HL-60 (cell line): ENCODE results near the gene NCKIPSD.
"Not testable (repeated sequence)": the region's sequence is repeated elsewhere in the genome, so short reads cannot be mapped to it uniquely, and the experiment has no call there.

ENCODE experiments used
- GABPA ChIP-seq: IDR thresholded peaks from 2 replicates; pipeline ENCODE4 v1.6.1; 2012; ENCODE audit warnings: low read depth
- POLR2AphosphoS5 ChIP-seq: IDR thresholded peaks from 2 replicates; pipeline ENCODE4 v1.6.1; 2012; ENCODE audit warnings: low read depth
- REST ChIP-seq: IDR thresholded peaks from 2 replicates; pipeline ENCODE4 v1.6.1; 2012; ENCODE audit warnings: low read depth; ENCODE audit not compliant: insufficient replicate concordance
- TF ChIP-seq, protein P1 (sequence below): IDR thresholded peaks from one replicate; pipeline ENCODE4 v1.5.1; 2011; ENCODE audit warnings: low read length, control low read depth, inconsistent platforms; ENCODE audit not compliant: insufficient read depth

GRCh38 chr3:48723293-48723692 is 37.6 kb upstream of the NCKIPSD start:
- TF ChIP-seq, protein P1, sequence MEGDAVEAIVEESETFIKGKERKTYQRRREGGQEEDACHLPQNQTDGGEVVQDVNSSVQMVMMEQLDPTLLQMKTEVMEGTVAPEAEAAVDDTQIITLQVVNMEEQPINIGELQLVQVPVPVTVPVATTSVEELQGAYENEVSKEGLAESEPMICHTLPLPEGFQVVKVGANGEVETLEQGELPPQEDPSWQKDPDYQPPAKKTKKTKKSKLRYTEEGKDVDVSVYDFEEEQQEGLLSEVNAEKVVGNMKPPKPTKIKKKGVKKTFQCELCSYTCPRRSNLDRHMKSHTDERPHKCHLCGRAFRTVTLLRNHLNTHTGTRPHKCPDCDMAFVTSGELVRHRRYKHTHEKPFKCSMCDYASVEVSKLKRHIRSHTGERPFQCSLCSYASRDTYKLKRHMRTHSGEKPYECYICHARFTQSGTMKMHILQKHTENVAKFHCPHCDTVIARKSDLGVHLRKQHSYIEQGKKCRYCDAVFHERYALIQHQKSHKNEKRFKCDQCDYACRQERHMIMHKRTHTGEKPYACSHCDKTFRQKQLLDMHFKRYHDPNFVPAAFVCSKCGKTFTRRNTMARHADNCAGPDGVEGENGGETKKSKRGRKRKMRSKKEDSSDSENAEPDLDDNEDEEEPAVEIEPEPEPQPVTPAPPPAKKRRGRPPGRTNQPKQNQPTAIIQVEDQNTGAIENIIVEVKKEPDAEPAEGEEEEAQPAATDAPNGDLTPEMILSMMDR, result not testable (repeated sequence)
- not testable (repeated sequence) for TF ChIP-seq REST, POLR2AphosphoS5, GABPA
